ENCODE results near the gene ANKRD13C.

The ANKRD13C gene

DNA sequence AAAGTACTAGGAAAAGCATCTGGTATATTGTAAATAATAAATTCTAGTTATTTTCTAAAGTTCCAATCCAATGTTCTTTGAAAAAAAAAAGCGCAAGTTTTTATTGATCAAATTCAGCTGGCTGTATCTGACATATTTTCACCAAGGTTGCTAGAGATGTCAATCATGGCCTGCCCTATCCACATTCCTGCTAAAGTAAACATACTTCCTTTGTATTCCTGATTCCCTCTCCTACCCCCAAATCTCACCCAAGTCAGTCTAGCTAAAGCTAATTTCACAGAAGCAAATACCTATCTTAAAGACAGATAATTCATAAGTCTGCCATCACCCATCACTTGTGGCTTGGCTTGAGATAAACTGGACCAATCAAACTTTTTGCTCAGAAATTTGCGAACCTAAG is 21.3 kb downstream of the ANKRD13C start:
- H3K36me3 ChIP-seq (ENCODE audit: control insufficient read depth in 2 of 2, insufficient read depth in 1 of 2, low read length in 2 of 2) = peaks cover 3 to 4% of the 10 kb centered on the region in 2 experiments; a peak in 2 of 3 replicates
- no peaks in the 10 kb centered on the region for H3K9me3 ChIP-seq (ENCODE audit: control insufficient read depth, insufficient read depth, low read depth, low read length)
- TF ChIP-seq SALL2 (tag by site-specific recombination; IDR thresholded peaks at IDR 0.05; ENCODE audit: borderline replicate concordance) = no peak
- TF ChIP-seq ZNF274 (IDR thresholded peaks at IDR 0.05; ENCODE audit: low read length) = no peak
- TF ChIP-seq ZNF274 (tag by site-specific recombination; IDR thresholded peaks at IDR 0.05; ENCODE audit: borderline replicate concordance) = no peak
- no peak for TF ChIP-seq SP7 (tag by site-specific recombination; IDR thresholded peaks at IDR 0.05)
- no peak for TF ChIP-seq SETDB1 (IDR thresholded peaks at IDR 0.05; ENCODE audit: insufficient read length, low read length)
- TF ChIP-seq ZNF548 (tag by site-specific recombination; IDR thresholded peaks at IDR 0.05) = no peak
- TF ChIP-seq ZNF324 (tag by site-specific recombination; IDR thresholded peaks at IDR 0.05) = no peak
- no peak for TF ChIP-seq ZNF184 (tag by site-specific recombination; IDR thresholded peaks at IDR 0.05)
- no peak for TF ChIP-seq ZNF777 (tag by site-specific recombination; IDR thresholded peaks at IDR 0.05; ENCODE audit: borderline replicate concordance)
- no peak for TF ChIP-seq ZNF426 (tag by site-specific recombination; IDR thresholded peaks at IDR 0.05)
- no peak for TF ChIP-seq MZF1 (tag by site-specific recombination; IDR thresholded peaks at IDR 0.05; ENCODE audit: borderline replicate concordance)
- TF ChIP-seq, protein P1, sequence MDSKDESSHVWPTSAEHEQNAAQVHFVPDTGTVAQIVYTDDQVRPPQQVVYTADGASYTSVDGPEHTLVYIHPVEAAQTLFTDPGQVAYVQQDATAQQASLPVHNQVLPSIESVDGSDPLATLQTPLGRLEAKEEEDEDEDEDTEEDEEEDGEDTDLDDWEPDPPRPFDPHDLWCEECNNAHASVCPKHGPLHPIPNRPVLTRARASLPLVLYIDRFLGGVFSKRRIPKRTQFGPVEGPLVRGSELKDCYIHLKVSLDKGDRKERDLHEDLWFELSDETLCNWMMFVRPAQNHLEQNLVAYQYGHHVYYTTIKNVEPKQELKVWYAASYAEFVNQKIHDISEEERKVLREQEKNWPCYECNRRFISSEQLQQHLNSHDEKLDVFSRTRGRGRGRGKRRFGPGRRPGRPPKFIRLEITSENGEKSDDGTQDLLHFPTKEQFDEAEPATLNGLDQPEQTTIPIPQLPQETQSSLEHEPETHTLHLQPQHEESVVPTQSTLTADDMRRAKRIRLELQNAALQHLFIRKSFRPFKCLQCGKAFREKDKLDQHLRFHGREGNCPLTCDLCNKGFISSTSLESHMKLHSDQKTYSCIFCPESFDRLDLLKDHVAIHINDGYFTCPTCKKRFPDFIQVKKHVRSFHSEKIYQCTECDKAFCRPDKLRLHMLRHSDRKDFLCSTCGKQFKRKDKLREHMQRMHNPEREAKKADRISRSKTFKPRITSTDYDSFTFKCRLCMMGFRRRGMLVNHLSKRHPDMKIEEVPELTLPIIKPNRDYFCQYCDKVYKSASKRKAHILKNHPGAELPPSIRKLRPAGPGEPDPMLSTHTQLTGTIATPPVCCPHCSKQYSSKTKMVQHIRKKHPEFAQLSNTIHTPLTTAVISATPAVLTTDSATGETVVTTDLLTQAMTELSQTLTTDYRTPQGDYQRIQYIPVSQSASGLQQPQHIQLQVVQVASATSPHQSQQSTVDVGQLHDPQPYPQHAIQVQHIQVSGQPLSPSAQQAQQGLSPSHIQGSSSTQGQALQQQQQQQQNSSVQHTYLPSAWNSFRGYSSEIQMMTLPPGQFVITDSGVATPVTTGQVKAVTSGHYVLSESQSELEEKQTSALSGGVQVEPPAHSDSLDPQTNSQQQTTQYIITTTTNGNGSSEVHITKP (tag by site-specific recombination; IDR thresholded peaks at IDR 0.05) = no peak
- TF ChIP-seq, protein P2, sequence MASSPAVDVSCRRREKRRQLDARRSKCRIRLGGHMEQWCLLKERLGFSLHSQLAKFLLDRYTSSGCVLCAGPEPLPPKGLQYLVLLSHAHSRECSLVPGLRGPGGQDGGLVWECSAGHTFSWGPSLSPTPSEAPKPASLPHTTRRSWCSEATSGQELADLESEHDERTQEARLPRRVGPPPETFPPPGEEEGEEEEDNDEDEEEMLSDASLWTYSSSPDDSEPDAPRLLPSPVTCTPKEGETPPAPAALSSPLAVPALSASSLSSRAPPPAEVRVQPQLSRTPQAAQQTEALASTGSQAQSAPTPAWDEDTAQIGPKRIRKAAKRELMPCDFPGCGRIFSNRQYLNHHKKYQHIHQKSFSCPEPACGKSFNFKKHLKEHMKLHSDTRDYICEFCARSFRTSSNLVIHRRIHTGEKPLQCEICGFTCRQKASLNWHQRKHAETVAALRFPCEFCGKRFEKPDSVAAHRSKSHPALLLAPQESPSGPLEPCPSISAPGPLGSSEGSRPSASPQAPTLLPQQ (tag by site-specific recombination; IDR thresholded peaks at IDR 0.05) = no peak
- no peak for TF ChIP-seq SP2 (tag by site-specific recombination; IDR thresholded peaks at IDR 0.05)
- TF ChIP-seq ZNF10 (tag by site-specific recombination; IDR thresholded peaks at IDR 0.05) = no peak
- no peak for TF ChIP-seq ZNF585B (tag by site-specific recombination; IDR thresholded peaks at IDR 0.05)
- TF ChIP-seq ZNF174 (tag by site-specific recombination; IDR thresholded peaks at IDR 0.05) = no peak
- TF ChIP-seq, protein P3, sequence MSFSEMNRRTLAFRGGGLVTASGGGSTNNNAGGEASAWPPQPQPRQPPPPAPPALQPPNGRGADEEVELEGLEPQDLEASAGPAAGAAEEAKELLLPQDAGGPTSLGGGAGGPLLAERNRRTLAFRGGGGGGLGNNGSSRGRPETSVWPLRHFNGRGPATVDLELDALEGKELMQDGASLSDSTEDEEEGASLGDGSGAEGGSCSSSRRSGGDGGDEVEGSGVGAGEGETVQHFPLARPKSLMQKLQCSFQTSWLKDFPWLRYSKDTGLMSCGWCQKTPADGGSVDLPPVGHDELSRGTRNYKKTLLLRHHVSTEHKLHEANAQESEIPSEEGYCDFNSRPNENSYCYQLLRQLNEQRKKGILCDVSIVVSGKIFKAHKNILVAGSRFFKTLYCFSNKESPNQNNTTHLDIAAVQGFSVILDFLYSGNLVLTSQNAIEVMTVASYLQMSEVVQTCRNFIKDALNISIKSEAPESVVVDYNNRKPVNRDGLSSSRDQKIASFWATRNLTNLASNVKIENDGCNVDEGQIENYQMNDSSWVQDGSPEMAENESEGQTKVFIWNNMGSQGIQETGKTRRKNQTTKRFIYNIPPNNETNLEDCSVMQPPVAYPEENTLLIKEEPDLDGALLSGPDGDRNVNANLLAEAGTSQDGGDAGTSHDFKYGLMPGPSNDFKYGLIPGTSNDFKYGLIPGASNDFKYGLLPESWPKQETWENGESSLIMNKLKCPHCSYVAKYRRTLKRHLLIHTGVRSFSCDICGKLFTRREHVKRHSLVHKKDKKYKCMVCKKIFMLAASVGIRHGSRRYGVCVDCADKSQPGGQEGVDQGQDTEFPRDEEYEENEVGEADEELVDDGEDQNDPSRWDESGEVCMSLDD (tag by site-specific recombination; IDR thresholded peaks at IDR 0.05) = no peak
- no peak for TF ChIP-seq ZNF416 (tag by site-specific recombination; IDR thresholded peaks at IDR 0.05)
- TF ChIP-seq ZNF292 (tag by site-specific recombination; IDR thresholded peaks at IDR 0.05; ENCODE audit: borderline replicate concordance, low read depth) = no peak
- no peak overlapping the region for H3K4me3 ChIP-seq (ENCODE audit: low read depth, low read length)
- H3K27ac ChIP-seq (ENCODE audit: extremely low read depth, low read depth, low read length) = no peak overlapping the region
- peaks cover 4% of the 10 kb centered on the region for H3K4me1 ChIP-seq (ENCODE audit: control insufficient read depth, insufficient read depth, low read length)
- CTCF ChIA-PET = interaction anchor here (0.7 kb wide), 1 partner anchor 99 kb away, joined by 3 read pairs; no protein-coding TSS in a partner anchor
- POLR2A ChIA-PET = no interaction called here
